NCI-H748 treated with DMSO at 0.1 percent for 48 hours (cell line): ENCODE results near the gene RBBP5.
"Not testable (repeated sequence)": the region's sequence is repeated elsewhere in the genome, so short reads cannot be mapped to it uniquely, and the experiment has no call there.

Experiments
- DNase-seq: peaks from one replicate; lab custom pipeline; 2025; lab: John Stamatoyannopoulos, UW

RBBP5 gene, protein sequence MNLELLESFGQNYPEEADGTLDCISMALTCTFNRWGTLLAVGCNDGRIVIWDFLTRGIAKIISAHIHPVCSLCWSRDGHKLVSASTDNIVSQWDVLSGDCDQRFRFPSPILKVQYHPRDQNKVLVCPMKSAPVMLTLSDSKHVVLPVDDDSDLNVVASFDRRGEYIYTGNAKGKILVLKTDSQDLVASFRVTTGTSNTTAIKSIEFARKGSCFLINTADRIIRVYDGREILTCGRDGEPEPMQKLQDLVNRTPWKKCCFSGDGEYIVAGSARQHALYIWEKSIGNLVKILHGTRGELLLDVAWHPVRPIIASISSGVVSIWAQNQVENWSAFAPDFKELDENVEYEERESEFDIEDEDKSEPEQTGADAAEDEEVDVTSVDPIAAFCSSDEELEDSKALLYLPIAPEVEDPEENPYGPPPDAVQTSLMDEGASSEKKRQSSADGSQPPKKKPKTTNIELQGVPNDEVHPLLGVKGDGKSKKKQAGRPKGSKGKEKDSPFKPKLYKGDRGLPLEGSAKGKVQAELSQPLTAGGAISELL

DNA sequence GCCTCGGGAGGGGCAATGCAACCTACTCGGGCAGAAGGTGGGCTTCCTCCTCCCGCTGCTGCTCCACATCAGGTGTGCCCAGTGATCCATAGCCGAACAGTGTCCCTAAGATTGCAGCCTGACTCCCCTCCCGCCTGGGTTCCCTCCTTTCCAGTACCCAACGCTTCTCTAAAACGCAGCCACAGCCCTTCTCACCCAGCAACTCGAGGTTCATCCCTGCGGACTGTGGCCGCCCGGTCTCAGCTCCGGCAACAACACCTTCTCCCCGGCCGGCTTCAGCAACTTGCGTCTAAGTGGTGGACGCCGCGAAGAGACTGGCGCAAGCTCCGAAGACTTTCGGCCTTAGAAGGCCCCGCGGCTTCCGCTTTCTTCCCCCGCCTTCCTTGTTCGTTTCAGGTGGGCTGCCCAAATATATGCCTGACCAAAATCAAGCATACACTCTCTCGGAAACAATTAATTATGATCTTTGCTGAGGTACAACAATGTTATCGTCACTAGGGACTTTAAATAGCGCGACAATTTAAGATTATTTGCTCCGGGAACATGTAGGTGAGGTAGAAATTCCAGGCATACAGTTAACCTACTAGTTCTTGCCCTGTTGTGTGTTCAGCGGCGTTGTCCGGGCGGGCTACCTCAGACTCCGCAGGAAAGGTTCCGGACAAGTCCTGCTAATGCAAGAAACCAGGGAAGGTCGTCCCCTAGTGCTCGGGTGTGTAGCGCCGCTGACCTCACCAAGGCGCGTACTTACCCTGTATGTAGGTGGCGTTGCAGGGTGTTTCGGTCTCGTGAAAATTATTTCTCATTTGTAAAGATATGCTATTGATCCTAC is at the start of gene RBBP5:
TSS of gene RBBP5 (minus strand) at position 319 of the 829 bp plus-strand sequence. CDS start at position 214, 105 bp downstream.
- peak; percentile 96 for DNase-seq

- DNase-seq = no peak
Measured at GRCh38 chr1:205171369-205171768, 49.6 kb upstream of the RBBP5 start.

GRCh38 chr1:205170532-205171269 is 48.9 kb upstream of the RBBP5 start:
- no peak for DNase-seq

- no peak for DNase-seq
Measured at GRCh38 chr1:205169248-205169647, 47.5 kb upstream of the RBBP5 start.

GRCh38 chr1:205168291-205168690 is 46.5 kb upstream of the RBBP5 start:
- no peak for DNase-seq

DNA sequence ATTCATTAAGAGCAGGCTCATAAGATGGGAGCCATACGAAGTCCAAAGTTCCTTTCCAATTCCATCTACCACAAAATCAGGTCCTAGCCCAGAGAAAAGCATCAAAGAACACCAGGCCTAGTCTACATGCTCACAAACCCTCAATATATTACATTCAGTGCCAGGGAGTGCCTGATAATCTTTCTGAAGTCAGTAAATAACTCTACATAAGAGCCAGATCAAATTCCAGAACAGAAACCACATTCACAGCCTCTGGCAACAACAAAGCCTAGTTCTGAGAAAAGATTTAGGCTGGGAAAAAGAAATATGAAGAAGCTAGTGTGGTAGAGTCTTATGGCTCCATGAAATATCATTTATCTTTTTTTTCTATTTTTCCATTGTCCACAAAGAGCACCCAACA is 40.5 kb upstream of the RBBP5 start:
- DNase-seq = no peak

DNA sequence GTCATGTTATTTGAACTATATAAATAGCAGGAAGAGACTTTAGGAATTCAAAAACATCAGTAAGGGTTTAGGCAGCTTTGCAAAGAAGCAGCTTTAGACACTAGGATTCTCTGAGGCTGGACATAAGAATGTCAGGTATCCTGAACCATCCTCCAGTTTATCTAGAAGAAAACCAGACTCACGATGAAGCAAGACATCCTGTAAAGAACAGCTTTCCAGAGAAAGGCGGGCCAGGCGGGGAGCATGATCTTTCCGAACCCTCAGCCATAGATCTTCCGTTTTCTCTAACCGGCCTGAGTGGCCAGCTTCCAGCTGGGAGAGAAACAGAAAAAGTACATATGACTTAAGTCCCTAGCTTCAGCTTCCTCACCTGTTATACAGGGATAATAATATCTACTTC is 39.3 kb upstream of the RBBP5 start:
- no peak for DNase-seq

DNA sequence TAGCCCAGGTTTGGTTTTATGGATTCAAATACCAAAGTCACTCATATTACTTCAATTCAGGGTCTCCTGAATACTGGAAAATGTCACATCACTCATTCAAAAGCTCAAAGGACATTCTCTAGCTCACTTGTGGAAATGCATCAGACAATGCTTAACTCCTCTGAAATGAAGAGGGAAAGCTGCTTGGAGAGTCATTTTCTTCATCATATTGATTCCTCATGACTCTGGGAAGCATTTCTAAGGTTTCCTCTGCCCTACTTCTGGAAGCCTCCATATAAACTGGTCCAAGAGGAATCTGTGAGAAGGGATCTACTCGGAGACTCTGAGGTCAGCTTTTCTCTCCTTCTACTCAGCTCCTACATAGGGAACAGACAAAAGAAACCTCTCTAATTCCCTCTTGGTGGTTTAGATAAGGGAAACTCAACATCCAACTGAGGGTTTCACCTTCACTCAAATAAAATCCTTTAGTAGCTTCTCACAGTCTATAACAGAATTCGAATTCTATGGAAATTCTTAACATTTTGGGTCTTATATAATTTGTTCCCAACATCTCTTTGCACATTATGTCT is 36.4 kb upstream of the RBBP5 start:
- DNase-seq = no peak

DNA sequence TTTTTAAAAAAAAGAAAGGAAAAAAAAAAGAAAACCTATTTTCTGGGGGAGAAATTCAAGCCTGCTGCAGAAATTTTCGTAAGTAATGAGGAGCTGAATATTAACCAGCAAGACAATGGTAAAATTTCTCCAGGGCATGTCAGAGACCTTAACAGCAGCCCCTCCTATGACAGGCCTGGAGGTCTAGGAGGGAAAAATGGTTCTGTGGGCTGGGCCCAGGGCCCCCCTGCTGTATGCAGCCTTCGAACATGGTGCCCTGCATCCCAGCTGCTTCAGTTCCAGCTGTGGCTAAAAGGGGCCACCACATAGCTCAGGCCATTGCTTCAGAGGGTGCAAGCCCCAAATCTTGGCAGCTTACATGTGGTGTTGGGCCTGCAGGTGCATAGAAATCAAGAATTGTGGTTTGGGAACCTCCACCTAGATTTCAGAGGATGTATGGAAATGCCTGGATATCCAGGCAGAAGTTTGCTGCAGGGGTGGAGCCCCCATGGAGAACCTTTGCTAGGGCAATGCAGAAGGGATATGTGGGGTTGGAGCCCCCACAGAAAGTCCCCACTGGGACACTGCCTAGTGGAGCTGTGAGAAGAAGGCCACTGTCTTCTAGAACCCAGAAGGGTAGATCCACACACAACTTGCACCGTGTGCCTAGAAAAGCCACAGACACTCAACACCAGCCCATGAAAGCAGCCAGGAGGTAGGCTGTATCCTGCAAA is 34.0 kb upstream of the RBBP5 start:
- not testable (repeated sequence) for DNase-seq

GRCh38 chr1:205152505-205152904 is 30.7 kb upstream of the RBBP5 start:
- DNase-seq = no peak

DNA sequence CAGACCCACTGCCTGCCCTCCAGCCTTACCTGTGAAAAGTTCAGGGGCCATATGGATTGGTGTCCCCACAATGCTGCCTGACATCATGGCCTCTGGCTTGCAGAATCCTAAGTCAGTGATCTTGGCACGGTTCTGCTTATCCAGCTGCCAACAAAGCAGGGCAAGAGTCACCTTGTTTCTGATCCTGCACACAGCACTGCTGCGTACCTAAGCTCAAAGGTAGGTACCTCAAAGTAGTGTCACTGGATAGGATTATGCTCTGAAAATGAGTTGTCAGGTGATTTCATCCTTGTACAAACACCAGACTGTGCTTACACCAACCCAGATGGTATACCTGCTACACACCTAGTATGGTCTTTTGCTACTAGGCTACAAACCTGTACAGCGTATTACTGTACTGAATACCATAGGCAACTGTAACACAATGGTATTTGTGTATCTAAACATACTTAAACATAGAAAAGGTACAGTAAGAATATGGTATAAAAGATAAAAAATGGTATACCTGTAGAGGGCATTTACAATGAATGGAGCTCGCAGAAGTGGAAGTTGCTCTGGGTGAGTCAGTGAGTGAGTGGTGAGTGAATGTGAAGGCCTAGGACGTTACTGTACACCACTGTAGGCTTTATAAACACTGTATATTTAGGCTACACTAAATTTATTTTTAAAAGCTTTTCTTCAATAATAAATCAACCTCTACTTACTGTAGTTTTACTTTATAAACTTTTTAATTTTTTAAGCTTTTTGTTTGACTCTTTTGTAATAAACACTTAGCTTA is 29.1 kb upstream of the RBBP5 start:
- DNase-seq = no peak

- DNase-seq = no peak
Measured at GRCh38 chr1:205147191-205147835, 25.5 kb upstream of the RBBP5 start.

- no peak for DNase-seq
Measured at GRCh38 chr1:205144751-205145150, 23.0 kb upstream of the RBBP5 start.

GRCh38 chr1:205144046-205144720 is 22.4 kb upstream of the RBBP5 start:
- no peak for DNase-seq

GRCh38 chr1:205142102-205142469 is 20.3 kb upstream of the RBBP5 start:
- DNase-seq = no peak

DNA sequence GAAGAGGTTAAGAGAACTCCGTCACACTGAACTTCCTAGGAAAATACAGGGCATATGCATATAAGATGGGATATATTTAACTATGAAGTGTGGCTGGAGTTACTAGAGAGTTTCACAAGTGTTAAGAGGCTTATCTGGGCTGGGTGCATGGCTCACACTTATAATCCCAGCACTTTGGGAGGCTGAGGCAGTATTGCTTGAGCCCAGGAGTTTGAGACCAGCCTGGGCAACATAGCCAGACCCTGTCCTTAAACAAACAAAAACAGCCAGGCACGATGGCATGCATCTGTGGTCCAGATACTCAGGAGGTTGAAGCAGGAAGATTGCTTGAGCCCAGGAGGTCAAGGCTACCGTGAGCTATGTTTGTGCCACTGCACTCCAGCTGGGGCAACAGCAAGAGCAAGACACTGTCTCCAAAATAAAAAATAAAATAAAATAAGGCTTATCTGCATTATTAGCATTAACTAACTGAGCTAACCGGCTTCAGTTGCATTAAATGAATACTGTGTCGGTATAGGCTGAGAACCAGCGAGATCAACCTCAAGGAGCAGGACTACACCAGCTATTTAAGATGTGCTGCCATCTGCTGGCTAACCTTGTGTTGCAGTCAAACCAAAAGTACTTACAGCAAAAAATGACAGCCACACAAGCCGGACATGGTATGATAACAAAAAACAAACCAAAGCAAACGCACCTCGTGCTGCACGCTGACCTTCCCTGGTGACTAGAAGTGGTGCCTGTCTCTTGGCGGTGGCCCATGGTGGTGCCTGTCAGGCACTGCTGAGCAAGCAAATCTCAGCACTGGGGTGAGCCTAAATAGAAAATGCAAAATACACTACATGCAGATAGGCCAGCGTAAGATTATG is 19.7 kb upstream of the RBBP5 start:
- DNase-seq = peak; percentile 39

- DNase-seq = no peak
Measured at GRCh38 chr1:205140113-205140512, 18.3 kb upstream of the RBBP5 start.

- no peak for DNase-seq
Measured at GRCh38 chr1:205137901-205138300, 16.1 kb upstream of the RBBP5 start.
